Left kidney (tissue), 2 donors: Measurements from ENCODE around the gene IFITM5. TPM values are rescaled to one million over a fixed set of nuclear protein-coding genes. Genes with fewer than 3 reads are reported as not detected.
"Not testable (repeated sequence)": the region's sequence is repeated elsewhere in the genome, so short reads cannot be mapped to it uniquely, and the experiment has no call there.

Source experiments
- DNase-seq: peaks from one replicate; pipeline ENCODE4 v3.0.0-alpha.2; 2013
- polyA plus RNA-seq: library from polyadenylated mRNA; unstranded; fragments of 120-200 nt; gene quantifications from one replicate; pipeline ENCODE4 v1.2.1, GENCODE V29; 2013; ENCODE audit not compliant: insufficient read length

The IFITM5 gene
- polyA plus RNA-seq, 1 donor, result 0.25 TPM

- DNase-seq, result no peak
Measured at GRCh38 chr11:296171-297050, 2.9 kb downstream of the IFITM5 start.

DNA sequence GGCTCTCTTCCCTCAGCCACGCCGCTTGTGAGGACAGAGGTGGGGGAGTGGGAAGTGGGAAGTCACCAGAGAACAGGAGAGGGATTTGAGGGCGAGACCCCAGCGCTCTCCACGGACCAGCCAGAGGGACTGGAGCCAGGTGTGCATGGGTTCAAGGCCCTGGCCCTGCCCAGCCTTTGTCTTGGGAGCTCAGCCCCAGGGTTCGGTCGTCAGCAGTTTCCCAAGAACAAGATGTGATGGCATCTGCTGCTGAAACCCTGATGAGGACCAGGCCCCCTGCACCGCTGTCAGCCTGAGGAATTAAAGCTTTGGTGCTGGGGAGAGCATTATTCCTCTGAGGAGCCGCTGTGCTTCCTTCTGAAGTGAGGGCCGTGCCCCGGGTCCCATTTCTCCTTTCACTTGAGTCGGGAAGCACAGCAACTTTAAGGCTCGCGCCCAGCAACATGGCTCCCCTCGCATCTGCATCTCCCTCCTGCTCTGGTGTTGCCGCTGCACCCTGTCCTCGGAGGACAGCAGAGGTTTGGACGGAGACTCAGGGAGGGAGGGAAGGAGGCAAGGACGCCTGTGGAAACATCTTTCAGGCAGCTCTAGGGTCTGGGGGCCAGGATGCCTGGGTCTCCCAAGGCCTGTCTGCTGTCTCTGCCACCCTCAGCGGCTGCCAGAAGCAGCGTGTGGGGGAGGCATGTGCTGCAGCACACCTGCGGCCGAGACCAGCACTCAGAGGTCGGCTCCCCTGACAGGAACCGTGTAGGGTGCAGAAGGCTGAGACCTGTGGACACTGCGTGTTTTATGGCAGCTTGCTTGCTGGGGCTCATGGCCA lies 3.8 kb downstream of the IFITM5 start:
- DNase-seq, result no peak

DNA sequence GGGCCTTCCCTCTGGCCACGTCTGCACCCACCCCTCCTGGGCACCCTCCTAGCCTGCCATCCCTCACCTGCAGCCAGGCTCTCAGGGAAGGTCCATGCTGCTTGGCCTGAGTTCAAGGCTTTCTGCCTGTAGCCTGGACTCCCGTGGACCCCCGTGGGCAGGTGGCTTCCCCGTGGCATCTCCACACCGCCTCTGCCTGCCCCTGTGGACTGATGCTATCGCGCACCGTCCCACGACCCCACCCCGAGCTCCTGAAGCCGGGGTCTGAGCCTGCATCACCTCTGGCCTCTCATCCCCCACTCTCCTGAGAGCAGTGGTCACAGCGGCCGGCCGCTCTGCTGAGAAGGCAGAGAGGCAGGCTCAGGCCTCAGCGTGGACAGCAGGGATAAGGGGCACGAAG lies 4.5 kb downstream of the IFITM5 start:
- no peak for DNase-seq

- DNase-seq, result no peak
Measured at GRCh38 chr11:293852-294661, 5.3 kb downstream of the IFITM5 start.

DNA sequence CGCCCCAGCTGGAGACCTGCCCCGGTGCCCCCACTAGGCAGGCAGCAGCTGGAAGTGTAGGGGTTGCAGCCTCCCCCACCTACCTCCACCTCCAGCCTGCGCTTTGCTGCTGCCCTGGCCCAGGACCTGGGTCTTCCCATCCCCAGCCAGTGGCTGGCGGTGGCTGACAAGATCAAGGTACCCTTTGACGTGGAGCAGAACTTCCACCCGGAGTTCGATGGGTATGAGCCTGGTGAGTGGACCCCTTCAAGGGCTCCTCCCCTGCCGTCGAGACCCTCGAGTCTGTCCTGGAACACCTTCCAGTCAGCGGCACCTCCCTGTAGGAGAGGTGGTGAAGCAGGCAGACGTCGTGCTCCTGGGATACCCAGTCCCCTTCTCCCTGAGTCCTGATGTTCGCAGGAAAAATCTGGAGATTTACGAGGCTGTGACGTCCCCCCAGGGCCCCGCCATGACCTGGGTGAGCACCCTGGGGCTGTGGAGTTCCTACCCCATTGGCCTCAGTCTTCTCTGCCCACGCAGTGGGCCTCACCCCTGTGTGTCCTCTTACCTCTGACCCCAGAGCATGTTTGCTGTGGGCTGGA lies 6.0 kb downstream of the IFITM5 start:
- no peak for DNase-seq

DNA sequence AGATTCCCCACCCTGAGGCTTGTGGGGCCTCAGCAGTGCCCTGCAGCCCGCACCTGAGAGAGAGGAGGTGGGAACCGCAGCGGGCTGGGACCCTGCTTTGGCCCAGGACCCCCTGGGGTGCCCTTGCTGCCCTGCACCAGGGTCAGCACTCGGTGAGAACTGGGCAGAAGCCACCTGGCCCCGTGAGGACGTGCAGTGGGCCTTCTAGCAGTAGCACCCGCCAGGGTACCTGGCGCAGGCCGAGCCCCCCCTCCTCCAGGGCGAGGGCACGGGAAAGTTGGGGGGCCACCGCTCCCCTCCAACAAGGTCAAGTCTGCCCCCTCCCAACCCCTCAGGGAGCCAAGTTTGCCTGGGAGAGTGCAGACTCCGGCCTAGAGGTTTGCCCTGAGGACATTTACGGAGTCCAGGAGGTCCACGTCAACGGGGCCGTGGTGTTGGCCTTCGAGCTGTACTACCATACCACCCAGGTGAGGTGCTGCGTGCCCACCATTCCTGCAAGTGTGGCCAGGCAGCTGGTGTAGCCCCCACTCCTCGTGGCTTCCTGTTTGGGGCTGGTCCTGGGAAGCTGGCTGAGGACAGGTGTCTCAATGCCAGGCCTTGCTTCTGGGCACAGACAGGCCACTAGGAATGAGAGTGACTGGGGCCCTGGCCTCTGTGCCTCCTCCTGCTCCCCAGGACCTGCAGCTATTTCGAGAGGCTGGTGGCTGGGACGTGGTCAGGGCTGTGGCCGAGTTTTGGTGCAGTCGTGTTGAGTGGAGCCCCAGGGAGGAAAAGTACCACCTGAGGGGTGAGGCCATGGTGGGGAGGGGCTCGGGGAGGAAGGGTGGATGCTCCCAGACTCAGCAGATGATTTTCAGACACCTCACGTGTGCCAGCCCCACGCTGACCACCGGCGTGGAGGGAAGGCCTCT lies 6.9 kb downstream of the IFITM5 start:
- no peak for DNase-seq

DNA sequence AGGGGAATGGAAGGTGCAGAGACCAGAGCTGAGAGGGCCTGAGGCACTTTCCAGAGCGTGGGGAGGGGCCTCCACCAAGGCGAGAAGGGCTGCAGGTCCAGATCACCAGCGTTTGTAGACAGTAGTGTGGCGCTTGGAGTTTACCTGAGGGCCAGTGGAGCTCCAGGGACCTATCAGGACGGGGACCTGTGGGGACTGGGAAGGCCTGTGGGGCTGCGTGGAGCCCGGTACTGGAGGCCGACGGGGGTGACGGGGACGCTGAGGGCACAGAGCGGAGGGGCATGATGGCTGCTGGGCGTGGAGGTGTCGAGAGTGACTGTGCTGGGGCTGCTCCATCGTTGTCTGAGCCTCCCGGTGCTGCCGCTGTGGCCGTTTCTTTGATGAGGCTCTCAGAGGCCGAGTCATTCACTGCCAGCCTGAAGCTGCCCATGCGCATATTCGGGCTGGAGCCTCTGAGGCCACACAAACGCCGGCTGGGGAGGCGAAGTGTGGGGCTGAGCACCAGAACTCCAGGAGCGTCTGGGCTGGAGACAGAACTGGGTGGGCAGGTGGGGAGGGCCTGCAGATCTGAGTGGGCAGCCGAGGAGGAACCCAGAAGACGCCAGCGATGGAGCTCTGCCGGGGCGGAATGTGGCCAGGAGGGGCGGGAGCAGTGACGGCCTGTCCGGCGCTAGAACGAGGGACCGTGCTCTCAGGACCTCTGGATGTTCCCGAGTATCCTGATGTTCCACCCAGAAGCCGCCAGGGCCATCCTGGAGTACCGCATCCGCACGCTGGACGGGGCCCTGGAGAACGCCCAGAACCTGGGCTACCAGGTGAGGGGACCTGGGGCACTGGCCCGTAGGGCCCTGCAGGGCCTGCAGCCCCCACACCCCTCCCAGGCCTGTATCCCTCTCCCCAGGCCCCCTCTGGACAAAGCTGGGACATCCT lies 7.8 kb downstream of the IFITM5 start:
- no peak for DNase-seq

DNA sequence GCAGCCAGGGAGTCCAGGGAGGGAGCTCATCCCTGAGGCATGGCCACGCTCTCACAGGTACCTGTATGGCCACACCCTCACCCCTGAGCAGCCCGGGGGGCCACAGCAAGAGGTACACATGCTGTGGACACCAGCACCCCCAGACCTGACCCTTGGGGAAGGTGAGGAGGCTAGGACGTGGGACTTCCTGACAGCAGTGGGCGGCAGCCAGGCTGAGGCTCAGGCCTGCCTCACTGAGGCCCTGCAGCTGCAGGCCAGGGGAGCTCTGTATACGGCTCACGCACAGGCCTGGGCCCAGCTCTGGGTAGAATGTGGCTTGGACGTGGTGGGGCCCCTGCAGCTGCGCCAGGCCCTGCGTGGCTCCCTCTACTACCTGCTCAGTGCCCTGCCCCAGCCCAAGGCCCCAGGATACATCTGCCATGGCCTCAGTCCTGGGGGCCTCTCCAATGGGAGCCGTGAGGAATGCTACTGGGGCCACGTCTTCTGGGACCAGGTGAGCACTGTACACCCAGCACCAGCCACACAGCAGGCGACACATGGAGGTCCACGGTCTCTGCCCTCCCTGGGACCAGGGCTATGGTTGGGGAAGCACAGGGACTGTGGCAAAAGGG lies 8.6 kb downstream of the IFITM5 start:
- no peak for DNase-seq

GRCh38 chr11:289712-290620 lies 9.4 kb downstream of the IFITM5 start:
- DNase-seq, result no peak

- no peak for DNase-seq
Measured at GRCh38 chr11:289398-289711, 10.0 kb downstream of the IFITM5 start.

DNA sequence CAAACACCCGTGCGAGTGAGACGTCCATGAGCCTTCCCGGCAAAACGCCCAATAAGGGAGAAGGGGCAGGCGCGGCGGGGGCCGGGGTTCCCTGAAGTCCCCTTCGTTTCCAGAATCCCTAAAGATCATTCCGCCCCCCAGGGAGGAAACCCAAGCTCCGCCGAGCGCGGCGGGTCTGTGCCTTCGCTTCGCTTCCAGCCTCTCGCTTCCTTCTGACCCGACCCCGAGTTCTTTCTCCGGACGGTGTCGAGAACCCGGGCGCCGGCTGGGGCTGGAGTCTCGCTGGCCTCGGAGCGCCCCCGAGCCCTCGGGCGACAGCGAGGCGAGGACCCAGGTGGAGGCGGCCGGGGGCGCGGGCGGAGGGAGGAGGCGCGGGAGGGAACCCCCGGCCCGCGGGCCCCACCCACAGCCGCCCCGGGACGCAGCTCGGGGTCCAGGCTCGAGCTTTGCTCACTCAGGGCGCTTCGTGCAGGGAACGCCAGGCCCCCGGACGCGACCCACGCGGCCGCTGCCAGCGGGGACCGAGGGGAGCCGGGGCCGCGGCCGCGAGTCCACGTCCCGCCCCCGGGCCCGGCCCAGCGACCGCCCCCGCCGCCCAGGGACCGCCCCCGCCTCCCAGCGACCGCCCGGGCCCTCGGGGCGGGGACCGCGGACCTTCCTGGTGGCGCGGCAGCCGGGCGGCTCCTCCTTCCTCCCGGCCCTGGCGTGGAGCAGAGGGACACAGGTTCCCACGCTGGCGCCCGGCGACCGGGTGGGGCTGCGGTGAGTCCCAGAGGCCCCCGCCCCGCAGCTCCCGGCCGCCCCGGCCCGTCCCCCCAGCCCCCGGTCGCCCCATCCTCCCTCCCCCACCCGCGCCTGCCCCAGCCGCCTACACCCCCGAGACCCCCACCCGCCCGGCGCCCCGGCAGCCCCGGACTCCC lies 10.6 kb downstream of the IFITM5 start, which contains the start of gene PGGHG:
TSS of gene PGGHG (plus strand) at position 649 of the 920 bp plus-strand sequence. CDS start 691 bp downstream, outside the sequence.
- no peak for DNase-seq

- no peak for DNase-seq
Measured at GRCh38 chr11:287821-288477, 11.4 kb downstream of the IFITM5 start.

- DNase-seq, result not testable (repeated sequence)
Measured at GRCh38 chr11:286977-287820, 12.1 kb downstream of the IFITM5 start.

GRCh38 chr11:285894-286220 lies 13.5 kb downstream of the IFITM5 start:
- DNase-seq, result no peak

GRCh38 chr11:285021-285893 lies 14.1 kb downstream of the IFITM5 start:
- no peak for DNase-seq
